ENCODE results near the gene MYB.
"Not testable (repeated sequence)": the region's sequence is repeated elsewhere in the genome, so short reads cannot be mapped to it uniquely, and the experiment has no call there.

Gene MYB

DNA sequence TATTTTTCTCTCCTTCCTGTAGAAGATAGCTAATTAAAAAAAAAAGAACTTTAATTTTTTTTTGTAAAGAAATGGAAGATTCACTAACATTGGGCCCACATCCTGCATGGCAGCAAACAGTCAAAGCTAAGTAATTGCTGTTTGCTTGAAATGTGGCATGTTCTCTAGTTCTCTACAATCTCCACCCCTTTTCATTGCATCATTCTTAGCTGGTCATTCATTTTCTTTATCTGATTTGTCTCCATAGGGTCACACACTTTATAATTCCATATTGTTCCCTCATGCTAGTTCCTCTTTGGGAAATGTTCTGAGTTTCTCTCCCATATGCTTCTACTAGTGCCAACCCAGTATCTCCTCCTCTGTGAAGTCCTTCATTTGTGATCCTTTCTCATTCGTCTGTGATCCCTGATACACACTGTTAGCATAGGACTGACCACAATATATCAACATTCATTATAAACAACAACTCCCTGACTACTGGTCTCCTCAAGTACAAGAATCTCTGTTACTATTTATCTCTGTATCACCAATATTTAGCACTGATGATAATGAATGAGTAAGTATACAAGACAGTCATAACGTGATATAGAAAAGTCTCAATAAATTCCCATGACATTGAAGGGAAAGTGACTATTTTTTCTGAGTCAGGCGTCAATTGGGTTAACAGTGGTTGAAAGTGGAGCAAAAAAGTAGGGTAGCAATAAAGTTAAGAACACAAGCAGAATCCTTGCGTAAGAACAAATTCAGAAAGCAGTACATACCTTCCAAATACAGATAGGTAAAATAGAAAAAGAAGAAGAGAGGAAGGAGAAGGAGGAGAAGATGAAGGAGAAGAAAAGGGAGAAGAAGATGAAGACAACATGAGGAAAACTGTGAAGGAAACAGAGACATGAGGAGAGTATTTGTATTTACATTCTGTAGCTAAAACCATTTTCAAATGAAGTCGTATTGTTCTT is 33.2 kb upstream of the MYB start:
- 95 to 100% methylated on average over 1 to 2 of the region's 5 CpGs for WGBS, 2 experiments (ENCODE audit: insufficient coverage in 2 of 2)
- Histone ChIP-seq H3K36me3 (ENCODE audit: control insufficient read depth, insufficient read depth, low read length) (no peaks in the 10 kb centered on the region), H3K4me3 (ENCODE audit: extremely low read depth, insufficient read depth, low read length, poor library complexity, severe bottlenecking) (no peak overlapping the region), H3K4me1 (ENCODE audit: control insufficient read depth, insufficient read depth, low read length, poor library complexity, severe bottlenecking) (no peaks in the 10 kb centered on the region), H3K9me3 (ENCODE audit: control insufficient read depth, low read length) (no peaks in the 10 kb centered on the region), H3K27ac (ENCODE audit: low read depth, low read length, severe bottlenecking) (no peak overlapping the region)

DNA sequence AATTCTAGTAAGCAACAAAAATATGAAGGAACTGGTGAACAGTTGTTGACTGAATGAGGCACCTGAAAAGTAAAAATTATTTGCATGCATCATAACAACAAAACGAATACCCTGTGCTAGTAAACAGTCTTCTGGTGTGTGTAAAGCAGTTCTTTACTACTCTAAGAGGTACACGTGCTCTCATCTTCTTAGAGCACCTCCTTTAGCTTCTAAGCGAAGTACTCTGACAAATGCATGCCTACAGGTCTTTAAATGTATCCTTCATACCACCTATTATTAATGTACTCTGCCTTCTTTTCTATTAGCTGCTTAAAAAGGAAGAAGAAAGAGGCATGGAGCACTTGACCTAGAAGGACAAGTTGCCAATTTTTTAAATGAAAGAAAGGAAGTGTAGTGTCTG is 32.2 kb upstream of the MYB start:
- H3K4me1 ChIP-seq (ENCODE audit: control insufficient read depth, insufficient read depth, low read length, poor library complexity, severe bottlenecking): no peaks in the 10 kb centered on the region
- H3K36me3 ChIP-seq (ENCODE audit: control insufficient read depth, insufficient read depth, low read length): no peaks in the 10 kb centered on the region
- H3K27ac ChIP-seq (ENCODE audit: low read depth, low read length, severe bottlenecking): no peak overlapping the region
- H3K4me3 ChIP-seq (ENCODE audit: extremely low read depth, insufficient read depth, low read length, poor library complexity, severe bottlenecking): no peak overlapping the region
- no peaks in the 10 kb centered on the region for H3K9me3 ChIP-seq (ENCODE audit: control insufficient read depth, low read length)
- WGBS, 2 experiments (ENCODE audit: insufficient coverage in 2 of 2): no CpG with 5 or more reads among the region's 3 CpGs

DNA sequence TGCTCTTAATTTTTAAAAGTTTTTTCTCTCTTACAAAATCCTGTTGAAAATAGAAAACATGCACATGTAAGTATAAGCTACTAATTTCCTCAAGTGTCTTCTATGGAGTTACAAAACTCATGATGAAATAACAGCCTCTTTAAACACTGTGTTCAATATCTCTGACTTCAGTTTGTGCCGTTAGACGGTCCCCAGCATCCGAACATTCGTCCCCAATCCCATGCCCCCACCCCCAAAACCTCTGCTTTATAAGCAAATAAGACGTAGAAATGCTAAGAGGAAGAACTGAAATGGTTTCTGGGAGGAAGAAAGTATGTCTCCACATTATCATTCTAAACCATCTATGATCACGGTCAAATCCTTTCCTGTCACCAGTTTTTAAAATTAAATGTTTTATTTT is 31.7 kb upstream of the MYB start:
- Histone ChIP-seq H3K27ac (ENCODE audit: low read depth, low read length, severe bottlenecking) (no peak overlapping the region), H3K36me3 (ENCODE audit: control insufficient read depth, insufficient read depth, low read length) (no peaks in the 10 kb centered on the region), H3K9me3 (ENCODE audit: control insufficient read depth, low read length) (no peaks in the 10 kb centered on the region), H3K4me3 (ENCODE audit: extremely low read depth, insufficient read depth, low read length, poor library complexity, severe bottlenecking) (no peak overlapping the region), H3K4me1 (ENCODE audit: control insufficient read depth, insufficient read depth, low read length, poor library complexity, severe bottlenecking) (no peaks in the 10 kb centered on the region)
- WGBS, 2 experiments (ENCODE audit: insufficient coverage in 2 of 2): no CpG with 5 or more reads among the region's 6 CpGs

DNA sequence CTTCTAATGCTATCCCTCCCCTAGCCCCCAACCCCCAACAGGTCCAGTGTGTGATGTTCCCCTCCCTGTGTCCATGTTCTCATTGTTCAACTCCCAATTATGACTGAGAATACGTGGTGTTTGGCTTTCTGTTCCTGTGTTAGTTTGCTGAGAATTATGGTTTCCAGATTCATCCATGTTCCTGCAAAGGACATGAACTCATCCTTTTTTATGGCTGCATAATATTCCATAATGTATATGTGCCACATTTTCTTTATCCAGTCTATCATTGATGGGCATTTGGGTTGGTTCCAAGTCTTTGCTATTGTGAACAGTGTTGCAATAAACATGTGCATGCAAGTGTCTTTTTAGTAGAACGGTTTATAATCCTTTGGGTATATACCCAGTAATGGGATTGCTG is 30.6 kb upstream of the MYB start:
- not testable (repeated sequence) for H3K4me1 ChIP-seq (ENCODE audit: control insufficient read depth, insufficient read depth, low read length, poor library complexity, severe bottlenecking); H3K27ac ChIP-seq (ENCODE audit: low read depth, low read length, severe bottlenecking); H3K4me3 ChIP-seq (ENCODE audit: extremely low read depth, insufficient read depth, low read length, poor library complexity, severe bottlenecking); H3K9me3 ChIP-seq (ENCODE audit: control insufficient read depth, low read length); H3K36me3 ChIP-seq (ENCODE audit: control insufficient read depth, insufficient read depth, low read length)
- 80% methylated on average over 1 of the region's 2 CpGs; no CpG with 5 or more reads in 1 of the 2 experiments for WGBS, 2 experiments (ENCODE audit: insufficient coverage in 2 of 2)

DNA sequence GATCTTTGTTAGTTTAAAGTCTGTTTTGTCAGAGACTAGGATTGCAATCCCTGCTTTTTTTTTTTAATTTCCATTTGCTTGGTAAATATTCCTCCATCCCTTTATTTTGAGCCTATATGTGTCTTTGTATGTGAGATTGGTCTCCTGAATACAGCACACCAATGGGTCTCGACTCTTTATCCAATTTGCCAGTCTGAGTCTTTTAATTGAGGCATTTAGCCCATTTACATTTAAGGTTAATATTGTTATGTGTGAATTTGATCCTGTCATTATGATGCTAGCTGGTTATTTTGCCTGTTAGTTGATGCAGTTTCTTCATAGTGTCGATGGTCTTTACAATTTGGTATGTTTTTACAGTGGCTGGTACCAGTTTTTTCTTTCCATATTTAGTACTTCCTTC is 27.0 kb upstream of the MYB start:
- H3K4me1 ChIP-seq (ENCODE audit: control insufficient read depth, insufficient read depth, low read length, poor library complexity, severe bottlenecking); H3K27ac ChIP-seq (ENCODE audit: low read depth, low read length, severe bottlenecking); H3K36me3 ChIP-seq (ENCODE audit: control insufficient read depth, insufficient read depth, low read length); H3K4me3 ChIP-seq (ENCODE audit: extremely low read depth, insufficient read depth, low read length, poor library complexity, severe bottlenecking); H3K9me3 ChIP-seq (ENCODE audit: control insufficient read depth, low read length): not testable (repeated sequence)
- no CpG with 5 or more reads among the region's 2 CpGs for WGBS, 2 experiments (ENCODE audit: insufficient coverage in 2 of 2)

DNA sequence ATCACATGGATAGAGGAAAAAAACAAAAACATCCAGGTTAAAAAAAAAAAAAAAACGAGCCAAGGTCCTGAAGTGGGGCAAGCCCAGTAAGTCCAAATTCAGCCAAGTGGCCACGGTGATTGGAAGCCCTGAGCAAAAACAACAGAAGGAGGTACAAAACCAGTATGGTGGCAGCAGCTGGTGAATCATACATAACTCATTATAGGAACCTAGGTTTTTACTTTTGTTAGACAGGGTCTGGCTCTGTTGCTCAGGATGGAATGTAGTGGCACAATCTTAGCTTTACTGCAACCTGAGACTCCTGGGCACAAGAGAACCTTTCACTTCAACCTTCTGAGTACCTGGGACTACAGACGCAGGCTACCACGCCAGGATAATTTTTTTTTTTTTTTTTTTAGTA is 22.7 kb upstream of the MYB start:
- Histone ChIP-seq H3K4me3 (ENCODE audit: extremely low read depth, insufficient read depth, low read length, poor library complexity, severe bottlenecking) (no peak overlapping the region), H3K27ac (ENCODE audit: low read depth, low read length, severe bottlenecking) (no peak overlapping the region), H3K4me1 (ENCODE audit: control insufficient read depth, insufficient read depth, low read length, poor library complexity, severe bottlenecking) (no peaks in the 10 kb centered on the region), H3K36me3 (ENCODE audit: control insufficient read depth, insufficient read depth, low read length) (no peaks in the 10 kb centered on the region), H3K9me3 (ENCODE audit: control insufficient read depth, low read length) (no peaks in the 10 kb centered on the region)
- WGBS, 2 experiments (ENCODE audit: insufficient coverage in 2 of 2): 79 to 100% methylated on average over 1 to 2 of the region's 4 CpGs

DNA sequence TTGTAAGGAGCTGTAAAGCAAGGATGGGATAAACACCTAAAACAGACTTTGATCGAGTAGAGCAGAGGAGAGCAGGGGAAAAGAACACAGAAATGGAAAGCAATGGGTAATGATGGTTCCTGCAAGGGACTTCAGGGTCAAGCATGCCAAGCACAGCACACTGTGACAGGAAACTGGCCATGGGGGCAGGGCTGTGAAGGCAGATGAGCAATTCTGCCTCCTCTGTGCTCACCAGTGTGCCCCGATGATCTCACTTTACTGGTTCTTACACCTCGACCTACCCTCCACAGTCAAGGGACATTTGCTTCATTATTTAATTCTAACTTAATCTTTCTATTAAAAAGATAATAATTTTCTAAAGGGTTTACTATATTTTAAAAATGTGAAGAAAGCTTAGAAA is 21.6 kb upstream of the MYB start:
- no peak overlapping the region for H3K27ac ChIP-seq (ENCODE audit: low read depth, low read length, severe bottlenecking)
- H3K4me3 ChIP-seq (ENCODE audit: extremely low read depth, insufficient read depth, low read length, poor library complexity, severe bottlenecking): no peak overlapping the region
- no peaks in the 10 kb centered on the region for H3K36me3 ChIP-seq (ENCODE audit: control insufficient read depth, insufficient read depth, low read length)
- no peaks in the 10 kb centered on the region for H3K9me3 ChIP-seq (ENCODE audit: control insufficient read depth, low read length)
- H3K4me1 ChIP-seq (ENCODE audit: control insufficient read depth, insufficient read depth, low read length, poor library complexity, severe bottlenecking): no peaks in the 10 kb centered on the region
- WGBS, 2 experiments (ENCODE audit: insufficient coverage in 2 of 2): 86 to 100% methylated on average over 1 of the region's 3 CpGs

DNA sequence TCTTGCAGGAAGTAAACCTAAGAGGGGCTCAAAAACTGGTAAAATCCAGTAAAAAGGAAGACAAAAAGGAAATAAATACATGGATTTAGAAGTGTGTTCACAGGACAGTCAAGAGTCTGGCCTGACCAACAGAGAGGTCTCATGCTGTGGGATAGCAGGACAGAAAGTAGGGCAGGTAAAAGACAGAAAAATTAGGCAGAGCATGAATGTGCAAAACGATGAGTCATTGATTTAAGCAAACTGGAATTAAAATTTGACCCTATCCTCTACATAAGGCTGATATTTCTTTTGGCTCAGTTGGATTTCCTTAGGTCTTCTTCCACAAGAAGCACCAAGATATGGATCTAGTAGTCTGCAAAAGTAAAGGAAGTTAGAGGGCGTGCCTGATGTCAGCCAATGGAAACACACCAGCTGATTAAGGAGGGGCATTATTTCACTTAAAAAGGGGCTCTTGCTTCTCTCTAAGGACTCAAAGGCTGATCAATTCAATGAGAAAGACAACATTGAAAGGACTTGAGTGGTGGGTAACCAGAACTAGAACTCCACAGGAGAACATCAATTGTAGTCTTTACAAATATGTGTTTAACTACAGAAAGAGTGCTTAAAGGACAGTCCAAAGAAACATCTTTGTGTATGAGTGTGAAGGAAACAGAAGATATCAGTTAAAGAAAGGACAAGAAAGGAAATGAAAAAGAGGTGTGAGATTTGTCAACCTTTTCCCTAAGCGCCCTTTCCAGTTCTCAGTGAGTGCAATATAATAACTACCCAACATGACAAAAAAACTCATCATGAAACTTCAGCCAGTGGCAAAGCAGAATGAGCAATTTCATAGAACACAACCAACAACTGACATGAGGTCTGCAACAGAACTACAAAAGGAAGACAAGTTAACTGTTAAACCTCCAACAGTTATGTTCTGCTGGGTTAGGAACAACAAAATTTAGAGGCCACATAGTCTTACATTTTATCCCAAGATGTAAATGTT is 19.4 kb upstream of the MYB start:
- 100% methylated on average over 3 of the region's 3 CpGs; no CpG with 5 or more reads in 1 of the 2 experiments for WGBS, 2 experiments (ENCODE audit: insufficient coverage in 2 of 2)
- no peaks in the 10 kb centered on the region for H3K4me1 ChIP-seq (ENCODE audit: control insufficient read depth, insufficient read depth, low read length, poor library complexity, severe bottlenecking)
- H3K9me3 ChIP-seq (ENCODE audit: control insufficient read depth, low read length): no peaks in the 10 kb centered on the region
- H3K4me3 ChIP-seq (ENCODE audit: extremely low read depth, insufficient read depth, low read length, poor library complexity, severe bottlenecking): no peak overlapping the region
- H3K36me3 ChIP-seq (ENCODE audit: control insufficient read depth, insufficient read depth, low read length): no peaks in the 10 kb centered on the region
- H3K27ac ChIP-seq (ENCODE audit: low read depth, low read length, severe bottlenecking): no peak overlapping the region

DNA sequence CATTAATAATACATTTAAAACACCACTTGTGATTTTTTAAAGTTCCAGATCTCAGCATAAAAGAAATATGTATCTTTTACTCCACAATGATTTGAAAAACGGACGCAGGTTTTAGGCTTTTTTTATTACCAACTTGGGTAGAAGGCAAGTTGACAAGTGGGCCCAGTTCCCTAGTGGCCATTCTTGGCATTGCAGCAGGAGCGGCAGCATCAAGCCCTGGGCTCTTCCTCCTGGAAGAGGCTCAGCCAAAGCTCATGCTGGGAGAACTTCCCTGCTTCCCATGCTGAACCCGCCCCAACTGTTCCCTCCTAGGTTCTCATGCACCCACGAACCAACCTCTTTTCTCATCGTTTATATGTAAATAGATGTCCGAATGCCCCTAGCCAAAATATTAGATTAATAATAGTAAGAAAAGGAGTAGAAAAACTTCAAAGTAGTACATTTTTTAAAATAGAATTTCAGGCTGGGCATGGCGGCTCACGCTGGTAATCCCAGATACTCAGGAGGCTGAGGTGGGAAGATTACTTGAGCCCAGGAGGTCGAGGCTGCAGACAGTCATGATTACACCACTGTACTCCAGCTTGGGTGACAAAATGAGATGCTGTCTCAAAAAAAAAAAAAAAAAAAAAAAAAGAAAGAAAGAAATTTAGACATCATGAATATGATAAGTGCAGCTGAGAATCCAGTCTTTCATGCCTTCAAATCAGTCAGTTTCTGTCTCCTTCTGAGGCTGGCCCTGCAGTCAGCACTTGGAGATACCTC is 18.2 kb upstream of the MYB start:
- 49 to 50% methylated on average over 3 to 6 of the region's 10 CpGs for WGBS, 2 experiments (ENCODE audit: insufficient coverage in 2 of 2)
- no peak overlapping the region for H3K27ac ChIP-seq (ENCODE audit: low read depth, low read length, severe bottlenecking)
- no peaks in the 10 kb centered on the region for H3K9me3 ChIP-seq (ENCODE audit: control insufficient read depth, low read length)
- no peaks in the 10 kb centered on the region for H3K4me1 ChIP-seq (ENCODE audit: control insufficient read depth, insufficient read depth, low read length, poor library complexity, severe bottlenecking)
- H3K4me3 ChIP-seq (ENCODE audit: extremely low read depth, insufficient read depth, low read length, poor library complexity, severe bottlenecking): no peak overlapping the region
- H3K36me3 ChIP-seq (ENCODE audit: control insufficient read depth, insufficient read depth, low read length): no peaks in the 10 kb centered on the region

DNA sequence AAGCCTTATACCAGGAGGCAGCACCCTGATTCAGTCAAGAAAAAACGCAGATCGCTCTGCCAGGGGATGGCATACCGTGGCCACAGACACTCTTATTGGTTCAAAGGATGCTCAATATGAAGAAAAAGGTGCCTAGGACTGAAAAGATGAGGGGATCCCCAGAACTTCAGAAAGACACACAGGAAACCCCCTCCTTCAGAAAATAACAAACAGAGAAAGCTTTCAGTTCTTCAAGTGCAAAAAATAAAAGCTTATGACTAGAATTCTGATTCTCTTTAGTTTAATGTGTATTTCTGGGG is 17.7 kb upstream of the MYB start:
- no peaks in the 10 kb centered on the region for H3K36me3 ChIP-seq (ENCODE audit: control insufficient read depth, insufficient read depth, low read length)
- no peaks in the 10 kb centered on the region for H3K4me1 ChIP-seq (ENCODE audit: control insufficient read depth, insufficient read depth, low read length, poor library complexity, severe bottlenecking)
- H3K9me3 ChIP-seq (ENCODE audit: control insufficient read depth, low read length): no peaks in the 10 kb centered on the region
- H3K27ac ChIP-seq (ENCODE audit: low read depth, low read length, severe bottlenecking): no peak overlapping the region
- no peak overlapping the region for H3K4me3 ChIP-seq (ENCODE audit: extremely low read depth, insufficient read depth, low read length, poor library complexity, severe bottlenecking)
- 80 to 100% methylated on average over 1 to 3 of the region's 3 CpGs for WGBS, 2 experiments (ENCODE audit: insufficient coverage in 2 of 2)
